Testis (tissue), 3 donors: ENCODE results near the gene PEF1. TPM values are rescaled to one million over a fixed set of nuclear protein-coding genes. Genes with fewer than 3 reads are reported as not detected.

Experiments
- DNase-seq: peaks from one replicate; pipeline ENCODE4 v3.0.0-alpha.2; 2019
- H3K27ac ChIP-seq, 2 donors: fragments of 200-600 bp; sonication (generic); one replicate each; pipeline ENCODE4 v1.5.1; 2019
- H3K27me3 ChIP-seq: fragments of 200-600 bp; sonication (generic); one replicate; pipeline ENCODE4 v1.5.1; 2019
- H3K36me3 ChIP-seq: fragments of 200-600 bp; sonication (generic); one replicate; pipeline ENCODE4 v1.5.1; 2017; ENCODE audit warnings: low read depth; ENCODE audit errors: missing control alignments
- H3K4me1 ChIP-seq: fragments of 200-600 bp; sonication (generic); one replicate; pipeline ENCODE4 v1.5.1; 2019
- H3K4me3 ChIP-seq, 2 donors: fragments of 200-600 bp; sonication (generic); one replicate each; pipeline ENCODE4 v1.5.1; 2017 to 2019
- H3K9me3 ChIP-seq: fragments of 200-600 bp; sonication (generic); one replicate; pipeline ENCODE4 v1.5.1; 2017
- POLR2A ChIP-seq: fragments of 450-650 bp; IDR thresholded peaks from one replicate; pipeline ENCODE4 v1.6.1; 2017; ENCODE audit warnings: antibody characterized with exemption, mild to moderate bottlenecking, moderate library complexity
- WGBS, 2 donors: methylation state at CpG; one replicate each; pipeline ENCODE4 v1.1.5; 2018; 5-methylcytosine and 5-hydroxymethylcytosine counted together
- intact Hi-C: fragments of 100-400 bp; cut with DNase I; formaldehyde crosslinking; loops from one replicate; pipeline ENCODE4 v1.15.1; 2023; ENCODE audit warnings: low total_unique reads
- polyA plus RNA-seq: library from polyadenylated mRNA; stranded (reverse); fragments of 350-450 nt; fragmentation: Illumina TruSeq; extraction: RNeasy Lipid Tissue Mini Kit (QIAGEN cat#74804); gene quantifications from one replicate; pipeline ENCODE4 v1.2.3, GENCODE V29; 2014; ENCODE audit warnings: low read depth, low replicate concordance; ENCODE audit not compliant: insufficient read depth
- total RNA-seq, 2 donors: library from RNA; depleted of rRNA; stranded (reverse); fragments of >200 nt; gene quantifications; one replicate each; pipeline ENCODE4 v1.2.3, GENCODE V29; 2016
- TF ChIP-seq, protein P1 (sequence below), 3 experiments: fragments of 450-650 bp in 2 of 3; fragments of 200-600 bp in 1 of 3; sonication (generic) in 1 of 3; IDR thresholded peaks; one replicate each; pipeline ENCODE4 v1.5.1; 2016 to 2019; ENCODE audit warnings: antibody characterized with exemption in 3 of 3, mild to moderate bottlenecking in 2 of 3, moderate library complexity in 1 of 3

PEF1 gene
- total and polyA plus RNA-seq, 3 donors from 2014 or later: 73.5 to 124 (median 81.4) TPM

DNA sequence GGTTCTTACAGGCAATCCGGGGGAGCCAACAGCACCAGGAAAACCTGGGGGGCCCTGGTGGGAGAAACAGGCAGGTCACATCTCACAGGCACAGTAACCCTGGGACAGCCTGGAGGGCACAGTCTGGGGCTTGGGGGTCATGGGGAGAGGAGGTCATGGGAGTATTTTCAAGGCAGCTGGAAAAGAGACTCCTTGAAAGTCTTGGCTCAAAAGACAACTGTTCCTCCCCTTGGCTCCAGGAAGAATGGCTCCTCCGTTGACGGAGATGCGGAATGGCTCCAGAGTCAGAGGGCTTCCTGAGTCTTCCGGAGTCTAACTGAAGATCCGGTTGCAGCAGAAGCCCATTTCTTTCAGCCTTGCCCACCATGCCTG lies 25.9 kb upstream of the PEF1 start:
- no peak overlapping the region for H3K4me3 ChIP-seq
- H3K9me3 ChIP-seq: no peaks in the 10 kb centered on the region
- TF ChIP-seq POLR2A: no peak
- TF ChIP-seq, protein P1, sequence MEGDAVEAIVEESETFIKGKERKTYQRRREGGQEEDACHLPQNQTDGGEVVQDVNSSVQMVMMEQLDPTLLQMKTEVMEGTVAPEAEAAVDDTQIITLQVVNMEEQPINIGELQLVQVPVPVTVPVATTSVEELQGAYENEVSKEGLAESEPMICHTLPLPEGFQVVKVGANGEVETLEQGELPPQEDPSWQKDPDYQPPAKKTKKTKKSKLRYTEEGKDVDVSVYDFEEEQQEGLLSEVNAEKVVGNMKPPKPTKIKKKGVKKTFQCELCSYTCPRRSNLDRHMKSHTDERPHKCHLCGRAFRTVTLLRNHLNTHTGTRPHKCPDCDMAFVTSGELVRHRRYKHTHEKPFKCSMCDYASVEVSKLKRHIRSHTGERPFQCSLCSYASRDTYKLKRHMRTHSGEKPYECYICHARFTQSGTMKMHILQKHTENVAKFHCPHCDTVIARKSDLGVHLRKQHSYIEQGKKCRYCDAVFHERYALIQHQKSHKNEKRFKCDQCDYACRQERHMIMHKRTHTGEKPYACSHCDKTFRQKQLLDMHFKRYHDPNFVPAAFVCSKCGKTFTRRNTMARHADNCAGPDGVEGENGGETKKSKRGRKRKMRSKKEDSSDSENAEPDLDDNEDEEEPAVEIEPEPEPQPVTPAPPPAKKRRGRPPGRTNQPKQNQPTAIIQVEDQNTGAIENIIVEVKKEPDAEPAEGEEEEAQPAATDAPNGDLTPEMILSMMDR (IDR thresholded peaks at IDR 0.05): no peak
- H3K4me1 ChIP-seq: peaks cover 64% of the 10 kb centered on the region
- H3K36me3 ChIP-seq: no peaks in the 10 kb centered on the region
- 65 to 75% methylated on average over 6 of the region's 6 CpGs for WGBS, 2 donors
- peak overlapping the region; percentile 28 to 77 for H3K27ac ChIP-seq
- no peaks in the 10 kb centered on the region for H3K27me3 ChIP-seq
- intact Hi-C loops: no loop called here
- DNase-seq: no peak

DNA sequence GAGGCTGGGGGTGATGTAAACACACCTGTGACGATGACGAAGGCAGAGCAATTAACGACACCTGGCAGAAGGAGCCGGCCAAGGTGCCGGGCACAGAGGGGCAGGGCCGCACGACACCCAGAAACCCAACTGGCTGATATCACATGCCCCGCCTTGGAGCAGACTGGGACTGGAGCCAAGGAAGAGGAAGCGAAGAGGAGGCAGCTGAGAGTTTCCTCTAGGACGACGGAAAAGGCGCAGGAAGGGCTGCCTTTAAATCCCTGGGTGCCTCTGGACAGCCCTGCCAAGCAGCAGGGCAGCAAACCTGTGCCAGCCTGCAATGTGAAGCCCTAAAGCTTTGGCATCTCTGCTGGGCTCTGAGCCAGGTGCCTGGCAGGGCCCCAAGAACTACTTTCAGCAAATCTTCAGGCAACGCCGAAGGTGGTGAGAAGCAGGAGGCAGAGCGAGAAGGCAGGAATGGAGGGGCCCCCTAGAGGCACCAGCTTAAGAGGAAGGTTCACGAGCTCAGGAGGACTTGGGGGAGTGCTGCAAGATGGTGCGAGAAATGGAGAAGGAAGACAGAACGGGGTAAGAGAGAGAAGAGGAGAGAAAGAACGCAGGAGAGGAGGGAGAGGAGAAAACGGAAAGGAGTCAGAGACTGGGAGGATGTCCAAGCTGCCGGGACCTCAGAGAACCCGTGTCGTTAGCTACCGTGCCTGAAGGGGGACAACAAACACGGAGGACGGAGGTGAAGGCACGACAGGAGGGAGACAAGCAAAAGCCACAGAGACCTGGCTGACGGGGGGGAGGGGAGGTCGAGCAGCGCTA lies 25.3 kb upstream of the PEF1 start:
- Histone ChIP-seq H3K27ac (peak overlapping the region; percentile 28 to 77), H3K4me3 (no peak overlapping the region), H3K27me3 (no peaks in the 10 kb centered on the region), H3K4me1 (peaks cover 67% of the 10 kb centered on the region), H3K36me3 (no peaks in the 10 kb centered on the region), H3K9me3 (no peaks in the 10 kb centered on the region)
- WGBS, 2 donors: 28 to 38% methylated on average over 29 to 30 of the region's 30 CpGs
- DNase-seq: peak; percentile 79
- no peak for TF ChIP-seq POLR2A
- TF ChIP-seq, protein P1 (IDR thresholded peaks at IDR 0.05): no peak
- intact Hi-C loops: loop anchor here (10.0 kb wide), 1 partner anchor 115 kb away; no protein-coding TSS in a partner anchor

DNA sequence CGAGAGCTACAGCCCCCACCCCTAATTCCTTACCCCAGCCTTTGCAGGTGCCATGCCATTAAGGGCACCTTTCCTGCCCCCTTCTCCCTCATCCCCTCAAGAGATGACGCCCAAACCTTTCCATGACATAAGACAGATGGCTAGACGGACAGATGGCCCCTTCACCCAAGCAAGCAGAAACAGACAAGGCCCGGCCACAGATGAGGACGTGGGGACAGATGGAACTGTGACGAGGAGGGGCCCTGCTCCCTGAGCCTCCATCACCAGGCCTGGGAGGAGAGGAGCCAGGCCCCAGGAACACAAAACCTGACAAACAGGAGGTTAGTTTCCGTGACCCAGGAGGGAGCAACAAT lies 24.7 kb upstream of the PEF1 start:
- no peak for DNase-seq
- Histone ChIP-seq H3K27me3 (no peaks in the 10 kb centered on the region), H3K4me1 (peaks cover 73% of the 10 kb centered on the region), H3K9me3 (no peaks in the 10 kb centered on the region), H3K4me3 (no peak overlapping the region), H3K36me3 (no peaks in the 10 kb centered on the region), H3K27ac (peak overlapping the region; percentile 28 to 77)
- intact Hi-C loops: loop anchor here (10.0 kb wide), 1 partner anchor 115 kb away; no protein-coding TSS in a partner anchor
- TF ChIP-seq POLR2A: no peak
- TF ChIP-seq, protein P1 (IDR thresholded peaks at IDR 0.05): no peak
- 66 to 68% methylated on average over 7 of the region's 7 CpGs for WGBS, 2 donors

DNA sequence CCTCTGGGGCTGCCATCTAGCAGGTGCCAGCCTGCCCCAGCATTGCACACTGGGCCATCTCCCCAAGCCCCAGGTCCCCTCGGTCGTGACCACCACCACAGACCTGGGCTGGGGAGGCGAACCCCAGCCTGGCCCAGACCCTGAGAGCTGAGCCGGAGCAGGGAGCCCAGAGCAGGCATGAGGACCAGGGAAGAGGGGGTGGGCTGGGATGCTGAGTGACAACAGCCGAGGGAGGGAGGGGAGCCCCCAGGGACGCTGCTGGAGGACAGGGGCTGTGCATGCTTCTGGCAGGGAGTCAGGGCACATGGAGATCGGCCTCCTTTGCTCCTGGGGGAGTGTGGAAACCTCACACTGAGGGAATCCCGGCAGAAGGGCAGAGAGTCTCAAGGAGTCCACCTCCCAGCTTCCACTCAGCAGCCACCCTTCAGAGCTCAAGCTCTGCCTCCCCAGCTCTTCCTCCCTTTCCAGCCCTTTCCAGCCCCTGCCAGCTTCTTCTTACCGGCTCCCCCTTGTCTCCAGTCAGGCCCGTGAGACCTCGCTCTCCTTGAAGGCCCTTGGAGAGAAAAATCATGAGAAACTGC lies 23.7 kb upstream of the PEF1 start:
- Histone ChIP-seq H3K4me3 (no peak overlapping the region), H3K27me3 (no peaks in the 10 kb centered on the region), H3K36me3 (no peaks in the 10 kb centered on the region), H3K4me1 (peaks cover 72% of the 10 kb centered on the region), H3K27ac (no peak overlapping the region), H3K9me3 (no peaks in the 10 kb centered on the region)
- WGBS, 2 donors: 55 to 65% methylated on average over 7 to 11 of the region's 11 CpGs
- intact Hi-C loops: loop anchor here (10.0 kb wide), 1 partner anchor 116 kb away; no protein-coding TSS in a partner anchor
- no peak for DNase-seq
- TF ChIP-seq POLR2A: no peak
- TF ChIP-seq, protein P1 (IDR thresholded peaks at IDR 0.05): no peak
